Neural cell (in vitro differentiated cells): ENCODE measurements around the gene INSR. TPM values are rescaled to one million over a fixed set of nuclear protein-coding genes. Genes with fewer than 3 reads are reported as not detected.

Experiments used
- H2AFZ ChIP-seq: fragments of 200-600, 300-800 bp; sonication (generic), shearing (Covaris generic); 2 replicates; pipeline ENCODE4 v1.6.0; 2014; ENCODE audit warnings: low read depth, mild to moderate bottlenecking, antibody characterized with exemption, low read length, moderate library complexity
- H3F3A ChIP-seq: fragments of 200-600 bp; shearing (Covaris generic); 2 replicates; pipeline ENCODE4 v1.6.1; 2016; ENCODE audit warnings: mild to moderate bottlenecking, moderate library complexity, mixed read lengths, antibody characterized with exemption, low read length; ENCODE audit not compliant: insufficient read depth, poor library complexity, severe bottlenecking
- H3K27ac ChIP-seq: fragments of 200-600, 300-800 bp; sonication (generic), shearing (Covaris generic); 2 replicates; pipeline ENCODE4 v1.5.1; 2014; ENCODE audit warnings: mild to moderate bottlenecking, low read length, moderate library complexity
- H3K27me3 ChIP-seq: fragments of 300-800, 200-600 bp; sonication (generic), shearing (Covaris generic); 2 replicates; pipeline ENCODE4 v1.6.0; 2014; ENCODE audit warnings: mild to moderate bottlenecking, low read depth, low read length, moderate library complexity; ENCODE audit not compliant: insufficient read depth
- H3K36me3 ChIP-seq: fragments of 300-800, 200-600 bp; sonication (generic), shearing (Covaris generic); 2 replicates; pipeline ENCODE4 v1.5.1; 2014; ENCODE audit warnings: mild to moderate bottlenecking, antibody characterized with exemption, low read length, moderate library complexity; ENCODE audit not compliant: insufficient read depth
- H3K4me2 ChIP-seq: fragments of 300-800, 200-600 bp; sonication (generic), shearing (Covaris generic); 2 replicates; pipeline ENCODE4 v1.6.0; 2014; ENCODE audit warnings: mild to moderate bottlenecking, low read length
- H3K4me3 ChIP-seq: fragments of 300-800, 200-600 bp; sonication (generic), shearing (Covaris generic); 2 replicates; pipeline ENCODE4 v1.5.1; 2014; ENCODE audit warnings: mild to moderate bottlenecking, low read length, moderate library complexity
- H3K79me2 ChIP-seq: fragments of 200-600 bp; shearing (Covaris generic); replicated peaks from 2 replicates; pipeline ENCODE4 v1.6.0; 2014; ENCODE audit warnings: mild to moderate bottlenecking, low read length, moderate library complexity; ENCODE audit not compliant: insufficient read depth
- H3K9ac ChIP-seq: fragments of 300-800, 200-600 bp; sonication (generic), shearing (Covaris generic); 2 replicates; pipeline ENCODE4 v1.6.1; 2016; ENCODE audit warnings: mild to moderate bottlenecking, low read length, mixed read lengths
- H3K9me2 ChIP-seq: fragments of 200-600 bp; shearing (Covaris generic); 2 replicates; pipeline ENCODE4 v1.6.1; 2016; ENCODE audit warnings: mild to moderate bottlenecking, low read length, mixed read lengths; ENCODE audit not compliant: insufficient read depth
- H3K9me3 ChIP-seq: fragments of 200-600, 300-800 bp; sonication (generic), shearing (Covaris generic); 2 replicates; pipeline ENCODE4 v1.6.1; 2016; ENCODE audit warnings: mild to moderate bottlenecking, mixed run types, low read length, moderate library complexity, mixed read lengths
- H4K20me1 ChIP-seq: fragments of 200-600 bp; shearing (Covaris generic); 2 replicates; pipeline ENCODE4 v1.6.1; 2016; ENCODE audit warnings: mild to moderate bottlenecking, mixed run types; ENCODE audit not compliant: insufficient read depth
- EP300 ChIP-seq: fragments of 450-650 bp; conservative IDR thresholded peaks from 2 replicates; pipeline ENCODE4 v1.6.1; 2014; ENCODE audit warnings: antibody characterized with exemption, mild to moderate bottlenecking, moderate library complexity; ENCODE audit not compliant: poor library complexity, severe bottlenecking
- EZH2 ChIP-seq: fragments of 200-600, 300-800 bp; shearing (Covaris generic), sonication (generic); IDR thresholded peaks from 2 replicates; pipeline ENCODE4 v1.6.1; 2014; ENCODE audit warnings: antibody characterized with exemption, low read length, borderline replicate concordance, mild to moderate bottlenecking; ENCODE audit not compliant: insufficient read depth, poor library complexity, severe bottlenecking
- MXI1 ChIP-seq: fragments of 450-650 bp; conservative IDR thresholded peaks from 2 replicates; pipeline ENCODE4 v1.6.1; 2014; ENCODE audit warnings: antibody characterized with exemption, mild to moderate bottlenecking; ENCODE audit not compliant: poor library complexity, severe bottlenecking
- POLR2AphosphoS5 ChIP-seq: IDR thresholded peaks from 2 replicates; pipeline ENCODE4 v1.6.1; 2012
- RAD21 ChIP-seq: fragments of 450-650 bp; conservative IDR thresholded peaks from 2 replicates; pipeline ENCODE4 v1.6.1; 2014; ENCODE audit warnings: antibody characterized with exemption, mild to moderate bottlenecking, moderate library complexity
- SMC3 ChIP-seq: fragments of 450-650 bp; conservative IDR thresholded peaks from 2 replicates; pipeline ENCODE4 v1.6.1; 2014; ENCODE audit warnings: antibody characterized with exemption, mild to moderate bottlenecking, moderate library complexity; ENCODE audit not compliant: poor library complexity
- TAF1 ChIP-seq: IDR thresholded peaks from 2 replicates; pipeline ENCODE4 v1.6.1; 2012; ENCODE audit warnings: low read depth
- polyA plus RNA-seq: library from polyadenylated mRNA; depleted of rRNA; stranded (reverse); fragments of >200 nt; gene quantifications from 2 replicates; pipeline ENCODE4 v1.2.3, GENCODE V29; 2014
- TF ChIP-seq, protein P1 (sequence below): IDR thresholded peaks from 2 replicates; pipeline ENCODE4 v1.6.1; 2012; ENCODE audit warnings: borderline replicate concordance
- TF ChIP-seq, protein P2 (sequence below): fragments of 450-650 bp; IDR thresholded peaks from 2 replicates; pipeline ENCODE4 v1.5.1; 2014; ENCODE audit warnings: antibody characterized with exemption, mild to moderate bottlenecking, moderate library complexity; ENCODE audit not compliant: poor library complexity, severe bottlenecking

INSR gene
- polyA plus RNA-seq, 1 donor from 2014 or later = 16.0 TPM

DNA sequence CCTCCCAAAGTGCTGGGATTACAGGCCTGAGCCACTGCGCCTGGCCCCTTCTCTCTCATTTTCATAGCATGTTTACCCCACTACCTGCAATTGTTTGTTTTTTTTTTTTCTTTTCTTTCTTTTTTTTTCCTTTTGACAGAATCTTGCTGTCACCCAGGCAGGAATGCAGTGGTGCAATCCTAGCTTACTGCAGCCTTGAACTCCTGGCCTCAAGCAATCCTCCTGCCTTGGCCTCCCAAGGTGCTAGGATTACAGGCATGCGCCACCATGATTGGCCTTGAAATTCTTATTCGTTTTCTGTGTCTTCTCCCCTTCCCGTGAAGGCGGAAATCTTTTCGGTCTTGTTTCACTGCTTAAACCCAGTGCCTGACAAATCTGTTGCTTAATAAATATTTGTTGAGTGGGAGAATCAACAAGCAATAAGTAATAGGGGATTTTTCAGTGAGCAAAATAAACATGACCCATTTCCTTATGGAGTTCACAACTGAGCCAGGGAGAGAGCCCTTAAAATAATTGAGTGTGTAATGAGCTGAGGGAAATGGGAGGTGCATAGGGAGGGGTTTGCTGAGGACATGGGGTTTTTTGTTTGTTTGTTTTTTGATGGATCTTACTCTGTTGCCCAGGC lies 1.8 kb upstream of the INSR start:
- TF ChIP-seq RAD21 (no peak), POLR2AphosphoS5 (no peak), EZH2 (no peak), MXI1 (no peak), SMC3 (no peak), TAF1 (no peak), EP300 (no peak)
- TF ChIP-seq, protein P1, sequence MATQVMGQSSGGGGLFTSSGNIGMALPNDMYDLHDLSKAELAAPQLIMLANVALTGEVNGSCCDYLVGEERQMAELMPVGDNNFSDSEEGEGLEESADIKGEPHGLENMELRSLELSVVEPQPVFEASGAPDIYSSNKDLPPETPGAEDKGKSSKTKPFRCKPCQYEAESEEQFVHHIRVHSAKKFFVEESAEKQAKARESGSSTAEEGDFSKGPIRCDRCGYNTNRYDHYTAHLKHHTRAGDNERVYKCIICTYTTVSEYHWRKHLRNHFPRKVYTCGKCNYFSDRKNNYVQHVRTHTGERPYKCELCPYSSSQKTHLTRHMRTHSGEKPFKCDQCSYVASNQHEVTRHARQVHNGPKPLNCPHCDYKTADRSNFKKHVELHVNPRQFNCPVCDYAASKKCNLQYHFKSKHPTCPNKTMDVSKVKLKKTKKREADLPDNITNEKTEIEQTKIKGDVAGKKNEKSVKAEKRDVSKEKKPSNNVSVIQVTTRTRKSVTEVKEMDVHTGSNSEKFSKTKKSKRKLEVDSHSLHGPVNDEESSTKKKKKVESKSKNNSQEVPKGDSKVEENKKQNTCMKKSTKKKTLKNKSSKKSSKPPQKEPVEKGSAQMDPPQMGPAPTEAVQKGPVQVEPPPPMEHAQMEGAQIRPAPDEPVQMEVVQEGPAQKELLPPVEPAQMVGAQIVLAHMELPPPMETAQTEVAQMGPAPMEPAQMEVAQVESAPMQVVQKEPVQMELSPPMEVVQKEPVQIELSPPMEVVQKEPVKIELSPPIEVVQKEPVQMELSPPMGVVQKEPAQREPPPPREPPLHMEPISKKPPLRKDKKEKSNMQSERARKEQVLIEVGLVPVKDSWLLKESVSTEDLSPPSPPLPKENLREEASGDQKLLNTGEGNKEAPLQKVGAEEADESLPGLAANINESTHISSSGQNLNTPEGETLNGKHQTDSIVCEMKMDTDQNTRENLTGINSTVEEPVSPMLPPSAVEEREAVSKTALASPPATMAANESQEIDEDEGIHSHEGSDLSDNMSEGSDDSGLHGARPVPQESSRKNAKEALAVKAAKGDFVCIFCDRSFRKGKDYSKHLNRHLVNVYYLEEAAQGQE = no peak
- TF ChIP-seq, protein P2, sequence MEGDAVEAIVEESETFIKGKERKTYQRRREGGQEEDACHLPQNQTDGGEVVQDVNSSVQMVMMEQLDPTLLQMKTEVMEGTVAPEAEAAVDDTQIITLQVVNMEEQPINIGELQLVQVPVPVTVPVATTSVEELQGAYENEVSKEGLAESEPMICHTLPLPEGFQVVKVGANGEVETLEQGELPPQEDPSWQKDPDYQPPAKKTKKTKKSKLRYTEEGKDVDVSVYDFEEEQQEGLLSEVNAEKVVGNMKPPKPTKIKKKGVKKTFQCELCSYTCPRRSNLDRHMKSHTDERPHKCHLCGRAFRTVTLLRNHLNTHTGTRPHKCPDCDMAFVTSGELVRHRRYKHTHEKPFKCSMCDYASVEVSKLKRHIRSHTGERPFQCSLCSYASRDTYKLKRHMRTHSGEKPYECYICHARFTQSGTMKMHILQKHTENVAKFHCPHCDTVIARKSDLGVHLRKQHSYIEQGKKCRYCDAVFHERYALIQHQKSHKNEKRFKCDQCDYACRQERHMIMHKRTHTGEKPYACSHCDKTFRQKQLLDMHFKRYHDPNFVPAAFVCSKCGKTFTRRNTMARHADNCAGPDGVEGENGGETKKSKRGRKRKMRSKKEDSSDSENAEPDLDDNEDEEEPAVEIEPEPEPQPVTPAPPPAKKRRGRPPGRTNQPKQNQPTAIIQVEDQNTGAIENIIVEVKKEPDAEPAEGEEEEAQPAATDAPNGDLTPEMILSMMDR = no peak
- H3K9ac ChIP-seq = no peak overlapping the region
- no peak overlapping the region for H3K27ac ChIP-seq
- H3F3A ChIP-seq = no peaks in the 10 kb centered on the region
- no peak overlapping the region for H2AFZ ChIP-seq
- H3K79me2 ChIP-seq = peaks cover 13% of the 10 kb centered on the region
- H4K20me1 ChIP-seq = no peaks in the 10 kb centered on the region
- H3K9me2 ChIP-seq = no peaks in the 10 kb centered on the region
- no peaks in the 10 kb centered on the region for H3K36me3 ChIP-seq
- no peak overlapping the region for H3K4me2 ChIP-seq
- no peak overlapping the region for H3K4me3 ChIP-seq
- H3K27me3 ChIP-seq = no peaks in the 10 kb centered on the region
- no peaks in the 10 kb centered on the region for H3K9me3 ChIP-seq

DNA sequence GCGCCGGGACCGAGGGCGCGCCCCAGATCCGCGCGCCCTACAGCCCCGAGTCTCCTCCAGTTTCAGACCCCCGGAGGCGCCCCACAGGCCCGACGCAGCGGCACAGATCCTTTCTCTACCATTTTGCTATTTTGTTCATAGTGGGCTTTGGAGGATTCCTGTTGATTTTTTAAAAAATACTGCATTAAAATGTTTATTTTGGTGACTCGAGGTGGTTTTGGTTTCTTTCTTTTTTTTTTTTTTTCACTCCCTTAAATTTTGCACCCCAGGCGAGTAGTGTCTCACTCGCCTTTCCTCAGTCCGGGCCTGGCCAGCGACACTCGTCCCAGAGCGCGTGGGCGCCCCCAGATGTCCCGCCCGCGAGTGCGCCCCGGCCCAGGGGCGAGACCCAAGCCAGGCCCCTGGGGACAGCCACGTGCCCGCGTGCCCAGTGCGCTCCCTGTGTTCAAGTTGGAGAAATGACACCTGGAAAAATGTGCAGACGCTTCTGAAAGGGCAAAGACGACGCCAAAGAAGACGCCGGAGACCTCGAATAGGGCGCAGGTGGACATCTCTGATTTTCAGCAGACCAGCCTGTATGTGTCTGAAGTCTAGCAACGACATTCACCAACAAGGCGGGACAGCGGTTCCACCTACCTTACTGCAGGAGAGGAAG lies 471 bp upstream of the INSR start:
- no peaks in the 10 kb centered on the region for H3F3A ChIP-seq
- H3K27me3 ChIP-seq = no peaks in the 10 kb centered on the region
- H4K20me1 ChIP-seq = no peaks in the 10 kb centered on the region
- H3K9me2 ChIP-seq = no peaks in the 10 kb centered on the region
- peak overlapping the region; percentile 73 for H2AFZ ChIP-seq
- no peak overlapping the region for H3K4me2 ChIP-seq
- peak overlapping the region; percentile 81 for H3K9ac ChIP-seq
- H3K79me2 ChIP-seq = peaks cover 13% of the 10 kb centered on the region
- no peaks in the 10 kb centered on the region for H3K36me3 ChIP-seq
- H3K9me3 ChIP-seq = no peaks in the 10 kb centered on the region
- TF ChIP-seq SMC3 = no peak
- peak; percentile 10 for TF ChIP-seq MXI1
- TF ChIP-seq, protein P2 = peak; percentile 68
- TF ChIP-seq, protein P1 = peak; percentile 6
- no peak for TF ChIP-seq POLR2AphosphoS5
- peak overlapping the region; percentile 92 for H3K4me3 ChIP-seq
- peak overlapping the region; percentile 62 for H3K27ac ChIP-seq
